Upper lobe of left lung (tissue), 6 donors: ENCODE results near the gene MEGF8. TPM values are rescaled to one million over a fixed set of nuclear protein-coding genes. Genes with fewer than 3 reads are reported as not detected.

Source experiments
- ATAC-seq, 2 donors: fragments of 200-7000 bp; cut with Tn5 transposase; one replicate each; pipeline ENCODE4 v1.9.1; 2022; ENCODE audit warnings: mild to moderate bottlenecking in 2 of 2, moderate library complexity in 2 of 2; ENCODE audit not compliant: low FRiP score in 2 of 2
- DNase-seq, 2 donors: peaks; one replicate each; pipeline ENCODE4 v3.0.0-alpha.2; 2019 to 2020
- H3K27ac ChIP-seq, 4 donors: fragments of 200-600 bp; sonication (generic); one replicate each; pipeline ENCODE4 v1.5.1; 2016 to 2019
- H3K27me3 ChIP-seq, 4 donors: fragments of 200-600 bp; sonication (generic); one replicate each; pipeline ENCODE4 v1.5.1; 2017 to 2019
- H3K36me3 ChIP-seq, 4 donors: fragments of 200-600 bp; sonication (generic); one replicate each; pipeline ENCODE4 v1.5.1; 2016 to 2019
- H3K4me1 ChIP-seq, 4 donors: fragments of 200-600 bp; sonication (generic); one replicate each; pipeline ENCODE4 v1.5.1; 2018 to 2019
- H3K4me3 ChIP-seq, 4 donors: fragments of 200-600 bp; sonication (generic); one replicate each; pipeline ENCODE4 v1.5.1; 2017 to 2019; ENCODE audit warnings: mild to moderate bottlenecking in 2 of 4, moderate library complexity in 1 of 4
- H3K9me3 ChIP-seq, 4 donors: fragments of 200-600 bp; sonication (generic); one replicate each; pipeline ENCODE4 v1.5.1; 2018 to 2019
- EP300 ChIP-seq, 4 donors: sonication (generic); formaldehyde crosslinking; IDR thresholded peaks; one replicate each; pipeline ENCODE4 v1.5.1; 2017; ENCODE audit warnings: antibody characterized with exemption in 4 of 4, control low read depth in 2 of 4
- POLR2A ChIP-seq, 4 donors: fragments of 450-650 bp; IDR thresholded peaks; one replicate each; pipeline ENCODE4 v1.5.1; 2016 to 2017; ENCODE audit warnings: antibody characterized with exemption in 4 of 4, mild to moderate bottlenecking in 2 of 4
- POLR2AphosphoS5 ChIP-seq, 2 donors: sonication (generic); formaldehyde crosslinking; IDR thresholded peaks; one replicate each; pipeline ENCODE4 v1.5.1; 2017; ENCODE audit warnings: antibody characterized with exemption in 2 of 2
- WGBS, 2 donors: methylation state at CpG; one replicate each; pipeline ENCODE4 v1.1.5; 2017 to 2018; 5-methylcytosine and 5-hydroxymethylcytosine counted together
- total RNA-seq, 6 donors: library from RNA; depleted of rRNA in 4 of 6; stranded (reverse); fragments of >200 nt in 4 of 6; gene quantifications; one replicate each; pipeline versions ENCODE4 v1.1.0 to v1.2.1, GENCODE V29; 2016 to 2021
- TF ChIP-seq, protein P1 (sequence below), 6 experiments: fragments of 450-650 bp in 4 of 6; fragments of 200-600 bp in 2 of 6; sonication (generic) in 2 of 6; IDR thresholded peaks; one replicate each; pipeline ENCODE4 v1.5.1; 2016 to 2019; ENCODE audit warnings: antibody characterized with exemption in 6 of 6
- donor health status: DM: no; HTN: no; CAD: no; lungs with moderate emphysema.
- donor health status: DM: no; HTN: yes; CAD: no; lungs with severe emphysema.

Gene MEGF8
- total RNA-seq, 6 donors from 2014 or later: 13.7 to 30.7 (median 17.8) TPM

DNA sequence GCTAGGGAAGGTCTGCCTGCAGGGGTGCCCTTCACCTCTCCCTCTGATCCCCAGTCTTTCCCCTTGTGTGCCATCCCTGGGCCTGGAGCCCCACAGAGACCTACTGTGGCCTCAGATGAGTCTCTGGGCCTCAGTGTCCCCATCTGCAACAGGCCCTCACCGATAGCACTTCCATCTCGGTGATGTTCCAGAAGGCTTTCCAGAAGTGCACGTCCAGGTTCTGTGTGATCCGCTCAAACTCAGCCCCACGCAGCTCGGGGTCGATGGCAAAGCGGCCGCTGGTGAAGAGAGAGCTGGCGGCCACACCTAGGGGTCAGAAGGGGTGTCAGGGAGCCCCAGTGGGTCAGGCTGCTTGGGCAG, 82.4 kb downstream of the MEGF8 start:
- H3K4me1 ChIP-seq: peaks cover 0 to 4% (median 2%) of the 10 kb centered on the region in 4 donors

DNA sequence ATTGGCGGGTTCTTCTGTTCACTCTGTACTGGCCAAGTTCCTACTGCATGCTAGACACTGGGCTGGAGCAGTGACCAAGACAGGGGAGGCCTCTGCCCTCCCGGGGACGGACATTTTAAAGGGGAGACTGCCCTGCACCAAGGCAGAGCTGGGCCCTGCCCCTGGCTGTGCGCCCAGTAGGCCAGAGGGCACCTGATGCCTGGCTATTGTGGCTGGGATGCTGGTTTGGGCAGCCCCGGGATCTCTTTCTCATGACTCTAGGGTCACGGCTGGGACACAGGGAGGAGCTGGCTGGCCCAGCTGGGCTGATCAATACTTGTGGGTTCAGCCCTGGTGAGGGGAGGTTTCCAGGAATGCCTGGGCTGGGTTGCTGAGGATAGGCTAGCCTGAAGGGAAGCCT, 84.0 kb downstream of the MEGF8 start:
- DNase-seq: peak in 1 of 2 donors; percentile 68
- WGBS, 2 donors: 72 to 78% methylated on average over 6 of the region's 6 CpGs
- TF ChIP-seq EP300 (IDR thresholded peaks at IDR 0.05) (no peak), POLR2AphosphoS5 (IDR thresholded peaks at IDR 0.05) (no peak), POLR2A (IDR thresholded peaks at IDR 0.05) (no peak)
- TF ChIP-seq, protein P1, sequence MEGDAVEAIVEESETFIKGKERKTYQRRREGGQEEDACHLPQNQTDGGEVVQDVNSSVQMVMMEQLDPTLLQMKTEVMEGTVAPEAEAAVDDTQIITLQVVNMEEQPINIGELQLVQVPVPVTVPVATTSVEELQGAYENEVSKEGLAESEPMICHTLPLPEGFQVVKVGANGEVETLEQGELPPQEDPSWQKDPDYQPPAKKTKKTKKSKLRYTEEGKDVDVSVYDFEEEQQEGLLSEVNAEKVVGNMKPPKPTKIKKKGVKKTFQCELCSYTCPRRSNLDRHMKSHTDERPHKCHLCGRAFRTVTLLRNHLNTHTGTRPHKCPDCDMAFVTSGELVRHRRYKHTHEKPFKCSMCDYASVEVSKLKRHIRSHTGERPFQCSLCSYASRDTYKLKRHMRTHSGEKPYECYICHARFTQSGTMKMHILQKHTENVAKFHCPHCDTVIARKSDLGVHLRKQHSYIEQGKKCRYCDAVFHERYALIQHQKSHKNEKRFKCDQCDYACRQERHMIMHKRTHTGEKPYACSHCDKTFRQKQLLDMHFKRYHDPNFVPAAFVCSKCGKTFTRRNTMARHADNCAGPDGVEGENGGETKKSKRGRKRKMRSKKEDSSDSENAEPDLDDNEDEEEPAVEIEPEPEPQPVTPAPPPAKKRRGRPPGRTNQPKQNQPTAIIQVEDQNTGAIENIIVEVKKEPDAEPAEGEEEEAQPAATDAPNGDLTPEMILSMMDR (IDR thresholded peaks at IDR 0.05): no peak
- H3K4me3 ChIP-seq: no peak overlapping the region
- H3K4me1 ChIP-seq: peaks cover 0 to 4% (median 2%) of the 10 kb centered on the region in 4 donors
- H3K27ac ChIP-seq: no peak overlapping the region
- H3K36me3 ChIP-seq: no peaks in the 10 kb centered on the region
- H3K9me3 ChIP-seq: no peaks in the 10 kb centered on the region
- H3K27me3 ChIP-seq: no peaks in the 10 kb centered on the region
- no peak for ATAC-seq

More for the DNA sequence above, 82.4 kb downstream of the MEGF8 start:
- no peaks in the 10 kb centered on the region for H3K9me3 ChIP-seq
- ATAC-seq (no peak), DNase-seq (no peak)
- no peak overlapping the region for H3K4me3 ChIP-seq
- H3K36me3 ChIP-seq: no peaks in the 10 kb centered on the region
- 97 to 98% methylated on average over 10 of the region's 10 CpGs for WGBS, 2 donors
- H3K27ac ChIP-seq: no peak overlapping the region
- TF ChIP-seq POLR2A (IDR thresholded peaks at IDR 0.05): no peak
- TF ChIP-seq POLR2AphosphoS5 (IDR thresholded peaks at IDR 0.05): no peak
- TF ChIP-seq, protein P1 (IDR thresholded peaks at IDR 0.05): no peak
- TF ChIP-seq EP300 (IDR thresholded peaks at IDR 0.05): no peak
- H3K27me3 ChIP-seq: no peaks in the 10 kb centered on the region

DNA sequence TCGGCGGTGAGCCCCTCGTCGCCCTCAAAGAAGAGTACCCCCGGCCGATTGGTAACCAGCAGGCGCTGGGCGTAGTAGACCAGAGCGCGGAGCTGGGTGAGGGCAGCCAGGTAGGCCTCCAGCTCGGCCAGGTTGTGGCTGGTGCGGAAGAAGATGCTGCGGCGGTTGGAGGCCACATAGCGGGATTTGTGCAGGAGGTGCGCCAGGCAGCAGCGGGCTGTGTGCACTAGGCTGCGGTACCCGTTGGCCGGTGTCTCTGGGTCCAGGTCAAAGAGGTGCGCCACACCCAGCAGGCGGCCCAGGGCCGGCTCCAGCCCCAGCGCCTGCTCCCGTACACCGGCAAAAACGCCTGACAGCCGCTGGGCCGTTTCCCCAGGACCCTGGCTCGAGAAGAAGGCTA, 84.9 kb downstream of the MEGF8 start:
- WGBS, 2 donors: 94% methylated on average over 23 to 25 of the region's 30 CpGs
- H3K36me3 ChIP-seq: no peaks in the 10 kb centered on the region
- H3K9me3 ChIP-seq: no peaks in the 10 kb centered on the region
- no peak for TF ChIP-seq POLR2A (IDR thresholded peaks at IDR 0.05)
- no peak for TF ChIP-seq EP300 (IDR thresholded peaks at IDR 0.05)
- no peak for ATAC-seq
- no peaks in the 10 kb centered on the region for H3K27me3 ChIP-seq
- no peak overlapping the region for H3K4me3 ChIP-seq
- no peak overlapping the region for H3K27ac ChIP-seq
- peak in 1 of 2 donors; percentile 74 for DNase-seq
- peaks cover 0 to 4% (median 2%) of the 10 kb centered on the region in 4 donors for H3K4me1 ChIP-seq

DNA sequence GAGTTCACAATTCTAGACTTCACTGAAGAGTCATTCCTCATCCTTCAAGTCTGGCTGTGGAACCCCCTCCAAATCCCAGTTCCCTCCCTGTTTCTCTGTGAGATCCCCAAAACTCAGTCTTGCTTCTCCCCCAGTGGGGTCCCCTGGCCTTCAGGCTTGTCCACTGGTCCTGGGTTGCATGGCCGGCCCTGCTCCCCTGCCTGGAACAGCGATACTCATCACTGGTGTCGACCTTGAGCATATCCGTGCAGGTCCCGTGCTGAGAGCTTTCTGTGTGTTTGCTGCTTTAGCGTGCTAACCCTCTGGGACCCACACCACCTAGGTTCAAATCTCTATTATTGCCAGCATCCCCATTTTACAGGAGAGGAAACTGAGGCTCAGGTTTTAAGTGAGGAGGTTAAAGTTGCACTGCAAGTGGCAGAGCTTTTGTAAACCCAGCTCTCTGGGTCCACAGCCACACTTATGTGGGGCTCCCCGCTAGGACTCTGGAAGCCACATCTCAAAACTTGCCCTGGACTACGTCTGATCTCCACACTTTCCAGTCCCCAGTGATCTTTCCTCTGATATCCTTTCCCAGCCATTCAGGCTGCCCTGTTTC, 86.2 kb downstream of the MEGF8 start:
- Histone ChIP-seq H3K36me3 (no peaks in the 10 kb centered on the region), H3K27ac (no peak overlapping the region), H3K4me3 (no peak overlapping the region), H3K9me3 (no peaks in the 10 kb centered on the region), H3K27me3 (no peaks in the 10 kb centered on the region), H3K4me1 (peaks cover 0 to 4% (median 2%) of the 10 kb centered on the region in 4 donors)
- no peak for TF ChIP-seq EP300 (IDR thresholded peaks at IDR 0.05)
- TF ChIP-seq POLR2A (IDR thresholded peaks at IDR 0.05): no peak
- TF ChIP-seq, protein P1 (IDR thresholded peaks at IDR 0.05): no peak
- no peak for TF ChIP-seq POLR2AphosphoS5 (IDR thresholded peaks at IDR 0.05)
- DNase-seq: no peak
- no peak for ATAC-seq
- 94% methylated on average over 7 to 8 of the region's 8 CpGs for WGBS, 2 donors

DNA sequence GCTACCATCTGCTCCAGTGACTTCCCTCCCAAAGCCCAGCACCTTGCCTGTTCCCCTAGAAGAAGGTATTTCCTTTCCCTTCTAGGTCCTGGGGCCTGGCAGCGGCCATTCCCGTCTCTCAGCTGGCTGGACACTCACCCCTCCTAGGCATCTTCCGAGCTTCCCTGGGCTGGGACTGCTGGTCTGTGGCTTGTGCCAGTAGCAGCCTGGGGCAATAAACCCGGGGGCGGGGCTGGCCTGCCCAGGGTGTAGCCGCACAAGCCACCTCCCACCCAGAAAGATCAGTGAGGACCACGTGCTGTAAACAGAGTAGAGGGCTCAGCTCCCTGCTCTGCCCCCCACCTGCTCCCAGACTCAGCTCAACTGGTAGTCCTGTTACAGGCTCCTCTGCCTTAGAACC, 86.8 kb downstream of the MEGF8 start:
- no peak for ATAC-seq
- no peaks in the 10 kb centered on the region for H3K36me3 ChIP-seq
- no peak for DNase-seq
- H3K4me1 ChIP-seq: peaks cover 0 to 4% (median 2%) of the 10 kb centered on the region in 4 donors
- no peak overlapping the region for H3K27ac ChIP-seq
- H3K4me3 ChIP-seq: no peak overlapping the region
- H3K9me3 ChIP-seq: no peaks in the 10 kb centered on the region
- TF ChIP-seq POLR2AphosphoS5 (IDR thresholded peaks at IDR 0.05) (no peak), POLR2A (IDR thresholded peaks at IDR 0.05) (no peak), EP300 (IDR thresholded peaks at IDR 0.05) (no peak)
- TF ChIP-seq, protein P1 (IDR thresholded peaks at IDR 0.05): no peak
- WGBS, 2 donors: 83 to 86% methylated on average over 3 to 7 of the region's 7 CpGs
- H3K27me3 ChIP-seq: no peaks in the 10 kb centered on the region
